Measurements from ENCODE around the gene BPIFB4. TPM values are rescaled to one million over a fixed set of nuclear protein-coding genes. Genes with fewer than 3 reads are reported as not detected.

Gene BPIFB4
- total and polyA plus RNA-seq, 2 of the 4 experiments (the other 2 are of a cell fraction) = not detected

- no peak overlapping the region for H2BK120ac ChIP-seq (ENCODE audit: low read depth, low read length)
- no peak overlapping the region for H3K4ac ChIP-seq (ENCODE audit: low read depth, low read length)
- TF ChIP-seq NFE2L2 (IDR thresholded peaks at IDR 0.05; ENCODE audit: low read depth, low read length) (no peak), RAD21 (IDR thresholded peaks at IDR 0.05; ENCODE audit: low read length) (no peak), RCOR1 (IDR thresholded peaks at IDR 0.05; ENCODE audit: insufficient replicate concordance, low read length) (no peak), MXI1 (IDR thresholded peaks at IDR 0.05; ENCODE audit: borderline replicate concordance, low read depth, low read length) (no peak), POLR2A (IDR thresholded peaks at IDR 0.05; ENCODE audit: low read depth, low read length) (no peak), USF2 (IDR thresholded peaks at IDR 0.05; ENCODE audit: low read depth, low read length) (no peak)
- dilution Hi-C loops (cut with HindIII; ENCODE audit: low sequenced_read_pairs, unreplicated experiment) (no loop called here), in situ Hi-C loops (cut with MboI; ENCODE audit: low sequenced_read_pairs) (no loop called here), intact Hi-C loops (cut with micrococcal nuclease) (no loop called here)
- H2BK20ac ChIP-seq (ENCODE audit: low read depth, low read length) = no peak overlapping the region
- H3K9me1 ChIP-seq (ENCODE audit: insufficient read depth, low read length) = no peaks in the 10 kb centered on the region
- H2AFZ ChIP-seq (replicated peaks; ENCODE audit: low read length, poor library complexity) = no peak overlapping the region
- no CpG with 5 or more reads among the region's 2 CpGs for WGBS, 2 experiments (ENCODE audit: extremely low coverage in 2 of 2, insufficient read length in 1 of 2)
- H3K4me3 ChIP-seq (ENCODE audit: insufficient read depth, low read depth, low read length) = no peak overlapping the region
- no TSS peak for BruUV-seq (replicated peaks)
- no peak overlapping the region for H2AK5ac ChIP-seq (ENCODE audit: low read depth, low read length)
- no peak overlapping the region for H2BK15ac ChIP-seq (ENCODE audit: low read depth, low read length)
- no peak overlapping the region for H4K5ac ChIP-seq (ENCODE audit: low read depth, low read length)
- CTCF ChIA-PET = no interaction called here
- H3K36me3 ChIP-seq (ENCODE audit: control insufficient read depth, insufficient read depth, low read length) = no peaks in the 10 kb centered on the region
- H3K14ac ChIP-seq (replicated peaks; ENCODE audit: low read depth, low read length) = no peak overlapping the region
- H3K23ac ChIP-seq (ENCODE audit: low read depth, low read length) = no peak overlapping the region
- H2BK5ac ChIP-seq (ENCODE audit: low read depth, low read length, poor library complexity, severe bottlenecking) = no peak overlapping the region
- no peak overlapping the region for H3K9ac ChIP-seq (ENCODE audit: low read depth, low read length)
- H3K79me1 ChIP-seq (ENCODE audit: low read depth in 1 of 2, low read length in 2 of 2) = no peaks in the 10 kb centered on the region
- no peak overlapping the region for H3K56ac ChIP-seq (ENCODE audit: extremely low read depth, insufficient read depth, low read length)
- no peak overlapping the region for H3K18ac ChIP-seq (ENCODE audit: low read depth, low read length)
- H3K4me2 ChIP-seq (ENCODE audit: low read depth, low read length) = no peak overlapping the region
- H3K9me3 ChIP-seq (ENCODE audit: control insufficient read depth, insufficient read depth, low read length) = 0 out of 2 replicates have a peak, but pooled peaks cover 2% of the 10 kb centered on the region
- H3K27me3 ChIP-seq (ENCODE audit: control insufficient read depth, insufficient read depth, low read length) = no peaks in the 10 kb centered on the region
- POLR2A ChIA-PET (ENCODE audit: unreplicated experiment) = no interaction called here
- DNase-seq (no peak), ATAC-seq (ENCODE audit: low read depth) (no peak)
- H4K8ac ChIP-seq (ENCODE audit: low read depth in 2 of 2, low read length in 2 of 2) = no peak overlapping the region
- no peak overlapping the region for H3K27ac ChIP-seq (ENCODE audit: insufficient read depth, low read length)
- H3K4me1 ChIP-seq (ENCODE audit: control insufficient read depth, insufficient read depth, low read length) = no peaks in the 10 kb centered on the region
- no peak overlapping the region for H2AK9ac ChIP-seq (replicated peaks; ENCODE audit: low read depth, low read length, poor library complexity)
- H4K20me1 ChIP-seq (ENCODE audit: insufficient read depth, low read length) = no peaks in the 10 kb centered on the region
- no peak overlapping the region for H4K91ac ChIP-seq (ENCODE audit: insufficient read depth, low read depth, low read length)
Measured at GRCh38 chr20:33042983-33043730, 36.3 kb upstream of the BPIFB4 start.

Measured in IMR-90 (cell line).